GM19239 (cell line): ENCODE data around the gene RGS7.

Experiments used
- DNase-seq: peaks from one replicate; pipeline ENCODE4 v3.0.0; 2011; ENCODE audit warnings: low spot score; ENCODE audit not compliant: insufficient read length
- FAIRE-seq: peaks from 2 replicates; lab custom pipeline; 2011; peaks lifted over from hg19 to GRCh38; lab: Jason Lieb, UNC

The RGS7 gene

DNA sequence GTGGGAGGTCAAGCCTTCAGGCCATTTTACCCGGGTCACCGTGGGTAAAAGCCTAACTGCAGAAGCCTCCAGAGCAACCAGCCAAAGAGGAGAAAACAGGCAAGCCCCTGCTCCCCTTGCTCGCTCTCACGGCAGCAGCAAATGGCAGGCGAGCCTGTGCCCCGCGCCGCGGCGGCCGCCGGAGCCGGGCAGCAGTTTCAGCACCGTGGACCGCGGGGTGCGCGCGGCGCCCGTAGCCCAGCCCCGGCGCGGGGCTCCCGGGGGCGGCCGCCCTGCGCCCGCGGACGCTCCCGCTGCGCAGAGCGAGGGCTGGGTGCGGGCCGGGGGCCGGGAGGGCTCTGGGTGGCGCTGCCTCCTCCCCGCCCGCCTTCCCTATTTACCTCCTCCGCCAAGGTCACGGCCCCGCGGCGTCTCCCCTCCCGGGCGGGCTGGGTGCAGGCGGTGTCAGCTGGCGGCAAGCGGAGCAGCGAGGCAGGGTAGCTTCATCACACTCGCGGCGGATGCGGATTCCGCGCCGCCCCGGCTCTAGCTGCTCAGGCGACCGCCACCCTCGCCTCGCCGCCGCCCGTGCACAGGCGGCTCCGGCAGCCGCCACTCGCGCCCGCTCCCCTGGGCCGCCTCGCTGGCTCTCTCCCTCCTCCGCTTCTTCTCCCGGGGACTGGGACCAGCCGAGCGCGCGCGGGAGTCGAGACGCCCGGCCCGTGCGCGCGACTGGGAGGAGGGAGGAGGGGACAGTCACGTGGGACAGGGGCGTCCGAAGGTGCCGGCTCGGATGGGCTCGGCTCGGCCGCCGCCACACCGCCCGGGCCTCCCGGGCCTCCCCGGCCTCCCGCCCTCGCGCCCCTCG, at the start of gene RGS7:
Gene RGS7, minus strand, starts transcription at position 687 of the 847 bp plus-strand sequence.
- DNase-seq, result no peak
- no peak for FAIRE-seq

- FAIRE-seq (no peak), DNase-seq (no peak)
Measured at GRCh38 chr1:241406421-241406820, 49.4 kb upstream of the RGS7 start.

DNA sequence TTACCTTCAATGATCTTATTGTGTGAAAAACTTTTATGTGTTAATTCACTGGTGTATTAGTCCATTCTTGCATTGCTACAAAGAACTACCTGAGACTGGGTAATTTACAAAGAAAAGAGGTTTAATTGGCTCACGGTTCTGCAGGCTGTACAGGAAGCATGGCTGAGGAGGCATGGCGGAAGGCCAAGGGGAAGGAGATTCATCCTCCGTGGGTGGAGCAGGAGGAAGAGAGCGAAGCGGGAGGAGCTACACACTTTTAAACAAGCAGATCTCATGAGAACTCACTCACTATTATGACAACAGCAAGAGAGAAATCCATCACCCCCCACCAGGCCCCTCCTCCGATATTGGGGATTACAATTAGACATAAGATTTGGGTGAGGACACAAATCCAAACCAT, 44.2 kb upstream of the RGS7 start:
- FAIRE-seq (no peak), DNase-seq (no peak)

GRCh38 chr1:241396747-241397681, 40.0 kb upstream of the RGS7 start:
- DNase-seq, result no peak
- FAIRE-seq, result no peak

- FAIRE-seq, result no peak
- no peak for DNase-seq
Measured at GRCh38 chr1:241391926-241392710, 35.1 kb upstream of the RGS7 start.

DNA sequence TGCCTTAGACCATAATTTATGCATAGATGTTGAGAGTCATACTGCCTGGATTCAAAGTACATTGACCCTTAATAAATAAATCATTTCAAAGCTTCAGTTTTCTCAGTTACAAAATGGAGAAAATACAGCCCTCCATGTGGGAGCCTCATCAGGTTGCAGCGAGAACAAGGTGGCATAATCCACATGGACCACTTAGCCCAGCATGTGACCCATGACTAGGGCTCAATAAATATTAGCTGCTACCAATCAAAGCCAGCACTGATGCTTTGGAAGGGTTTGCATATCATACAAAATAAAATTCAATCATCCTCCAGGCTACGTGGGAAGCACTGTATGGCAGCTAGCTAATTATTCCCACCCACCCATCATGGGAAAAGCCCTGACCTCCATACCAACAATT, 33.5 kb upstream of the RGS7 start:
- no peak for FAIRE-seq

GRCh38 chr1:241389400-241389799, 32.4 kb upstream of the RGS7 start:
- DNase-seq (no peak), FAIRE-seq (no peak)

More for the DNA sequence above, 33.5 kb upstream of the RGS7 start:
- DNase-seq, result no peak

- FAIRE-seq (no peak), DNase-seq (no peak)
Measured at GRCh38 chr1:241387216-241387615, 30.2 kb upstream of the RGS7 start.

DNA sequence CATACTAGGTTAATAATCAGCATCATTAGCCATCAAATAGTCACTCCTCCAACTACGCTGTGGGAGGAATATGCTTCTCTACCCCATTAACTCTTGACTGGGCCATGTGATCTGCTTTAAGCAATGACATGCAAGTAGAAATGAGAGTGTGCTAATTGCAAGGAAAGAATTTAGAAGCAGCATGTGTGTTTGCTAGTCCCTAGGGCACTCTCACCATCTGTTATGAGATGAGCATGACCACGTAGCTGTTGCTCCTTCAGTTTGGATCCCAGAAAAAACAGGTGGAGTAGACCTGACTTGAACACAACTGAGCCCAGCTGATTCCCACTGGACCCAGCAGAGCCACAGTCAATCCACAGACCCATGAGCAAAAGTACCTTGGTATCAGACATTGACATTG, 19.7 kb upstream of the RGS7 start:
- FAIRE-seq, result no peak
- DNase-seq, result no peak

DNA sequence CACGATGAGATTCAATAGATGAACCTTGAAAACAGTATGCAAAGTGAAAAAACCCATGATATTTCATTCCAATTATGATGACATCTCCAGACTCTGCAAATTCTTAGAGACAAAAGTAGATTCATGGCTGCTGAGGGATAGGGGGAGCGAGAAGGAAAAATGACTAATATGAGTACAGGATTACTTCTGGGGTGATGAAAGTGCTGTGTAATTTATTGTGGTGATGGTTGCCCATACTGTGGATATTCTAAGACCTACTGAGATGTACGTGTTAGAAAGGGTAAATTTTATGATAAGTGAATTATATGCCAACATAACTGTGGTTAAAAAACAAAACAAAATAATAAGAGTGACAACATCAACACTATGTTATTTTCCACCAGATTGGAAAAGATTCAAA, 18.9 kb upstream of the RGS7 start:
- DNase-seq (no peak), FAIRE-seq (no peak)

- no peak for FAIRE-seq
- DNase-seq, result no peak
Measured at GRCh38 chr1:241366196-241366595, 9.2 kb upstream of the RGS7 start.

GRCh38 chr1:241362350-241362749, 5.3 kb upstream of the RGS7 start:
- no peak for FAIRE-seq
- no peak for DNase-seq

GRCh38 chr1:241357366-241358340, 648 bp upstream of the RGS7 start:
- FAIRE-seq, result no peak

DNA sequence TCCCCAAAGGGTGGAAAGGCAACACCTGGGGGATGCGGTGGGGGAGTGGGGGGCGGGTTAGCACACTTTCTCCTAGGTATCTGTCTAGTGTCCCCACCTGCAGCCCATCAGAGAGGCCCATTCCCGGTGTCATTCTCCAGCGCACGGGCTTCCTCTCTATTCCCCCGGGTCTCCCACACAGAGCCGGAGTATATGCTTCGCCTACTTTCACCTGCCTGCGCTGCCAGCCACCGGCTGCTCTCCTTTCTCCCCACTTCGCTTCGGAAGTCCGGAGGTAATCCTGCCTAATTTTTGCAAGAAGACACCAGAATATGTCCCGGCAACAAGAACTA, 852 bp downstream of the RGS7 start:
- FAIRE-seq, result no peak
- DNase-seq, result no peak

More at GRCh38 chr1:241357366-241358340, 648 bp upstream of the RGS7 start:
- DNase-seq, result no peak

- no peak for DNase-seq
- no peak for FAIRE-seq
Measured at GRCh38 chr1:241355311-241356010, 1.5 kb downstream of the RGS7 start.

DNA sequence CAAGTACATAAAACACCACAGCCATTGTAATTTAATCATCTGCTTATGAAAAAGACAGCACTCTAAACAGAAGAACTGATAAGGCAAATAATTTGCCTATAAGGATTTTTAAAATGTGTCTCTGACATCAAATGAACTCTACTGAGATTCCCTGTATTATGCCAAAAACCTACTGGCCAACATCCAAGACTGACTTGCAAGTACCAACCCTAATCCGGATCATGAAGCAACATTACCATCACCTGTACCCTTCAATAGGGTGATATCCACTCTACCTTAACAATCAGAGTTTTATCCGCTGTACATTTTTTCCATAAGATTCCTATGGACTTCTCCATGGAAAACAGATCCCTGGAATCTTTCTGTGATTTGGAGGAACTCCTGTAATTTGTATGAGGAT, 4.6 kb downstream of the RGS7 start:
- FAIRE-seq (no peak), DNase-seq (no peak)

- DNase-seq, result no peak
- FAIRE-seq, result no peak
Measured at GRCh38 chr1:241351841-241352240, 5.2 kb downstream of the RGS7 start.

DNA sequence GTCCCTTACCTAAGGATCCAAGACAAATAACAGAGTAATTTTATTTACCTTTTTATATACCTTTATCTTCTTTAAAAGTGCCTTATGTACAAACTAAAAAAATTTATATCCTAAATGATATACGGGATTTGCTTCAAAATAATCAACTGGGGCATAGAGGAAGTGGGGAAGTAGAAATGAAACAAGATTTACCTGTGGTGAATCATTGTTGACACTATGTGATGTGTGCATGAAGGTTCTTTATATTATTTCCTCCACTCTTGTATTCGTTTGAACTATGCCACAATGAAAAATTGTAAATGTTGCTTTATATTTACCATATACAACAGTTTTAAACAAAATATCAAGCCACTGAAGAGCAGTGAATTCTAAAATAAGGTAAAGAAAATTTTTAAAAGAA, 13.0 kb downstream of the RGS7 start:
- FAIRE-seq, result no peak
- DNase-seq, result no peak

GRCh38 chr1:241336335-241336734, 20.7 kb downstream of the RGS7 start:
- DNase-seq (no peak), FAIRE-seq (no peak)
